NT2/D1 (cell line): ENCODE measurements around the gene NPTXR.

Experiments used
- SUZ12 ChIP-seq: IDR thresholded peaks from 2 replicates; pipeline ENCODE4 v1.6.1; 2011; ENCODE audit not compliant: insufficient read length, insufficient read depth; ENCODE audit errors: extremely low read depth
- YY1 ChIP-seq: IDR thresholded peaks from 2 replicates; pipeline ENCODE4 v1.6.1; 2011; ENCODE audit not compliant: insufficient read length, insufficient read depth
- ZNF274 ChIP-seq: IDR thresholded peaks from 2 replicates; pipeline ENCODE4 v1.6.1; 2011; ENCODE audit warnings: mild to moderate bottlenecking, low read depth, low read length

- TF ChIP-seq YY1: no peak
- no peak for TF ChIP-seq ZNF274
- no peak for TF ChIP-seq SUZ12
Observed at GRCh38 chr22:38845004-38845740, 1.3 kb upstream of the NPTXR start.
